ENCODE data around the gene CHRM1. TPM values are rescaled to one million over a fixed set of nuclear protein-coding genes. Genes with fewer than 3 reads are reported as not detected.

Gene CHRM1
- total RNA-seq, 2 experiments from 2014 or later, result not detected

DNA sequence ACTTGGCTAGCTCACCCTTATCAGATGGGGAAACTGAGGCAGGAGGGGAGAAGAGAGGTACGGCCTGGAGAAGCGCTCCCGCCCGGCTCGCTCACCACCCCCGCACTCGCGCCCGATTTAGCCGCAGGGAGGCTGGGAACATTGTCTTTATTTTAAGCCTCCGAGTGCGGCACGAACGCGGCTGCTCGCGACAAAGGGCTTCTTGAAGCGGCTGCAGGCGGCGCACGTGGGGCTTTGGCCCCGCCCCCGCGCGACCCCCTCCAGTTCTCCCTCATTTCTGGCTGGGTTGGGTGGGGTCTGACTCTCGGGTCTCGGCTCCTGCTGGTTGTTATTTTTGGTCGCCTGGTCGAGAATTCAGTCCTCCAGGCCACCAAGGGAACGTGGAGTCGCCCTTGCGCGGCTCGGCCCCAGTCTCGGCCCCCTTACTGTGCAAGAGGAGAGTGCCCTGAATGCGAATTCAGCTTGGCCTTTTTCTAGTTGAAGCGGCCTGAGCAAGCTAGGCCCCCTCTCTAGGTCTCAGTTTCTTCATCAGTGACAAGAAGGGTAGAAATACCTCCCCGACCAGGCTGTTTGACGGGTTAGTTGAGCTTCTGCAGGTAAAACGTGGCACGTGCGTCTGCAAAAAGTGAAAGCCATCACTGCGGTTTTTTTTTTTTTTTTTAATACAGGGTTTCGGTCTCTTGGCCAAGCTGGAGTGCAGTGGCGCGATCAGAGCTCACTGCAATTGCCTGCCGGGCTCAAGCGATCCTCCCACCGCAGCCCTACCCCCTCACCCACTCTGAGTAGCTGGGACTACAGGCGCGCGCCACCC, 2.6 kb upstream of the CHRM1 start:
- TF ChIP-seq CTCF (IDR thresholded peaks at IDR 0.05), result no peak
- H3K36me3 ChIP-seq (ENCODE audit: insufficient read depth, low read length), result no peaks in the 10 kb centered on the region
- Mint-ChIP-seq H3K9me3 (no peaks in the 10 kb centered on the region), H3K27me3 (peaks cover 91% of the 10 kb centered on the region), H3K4me3 (peak overlapping the region; percentile 66), H3K36me3 (ENCODE audit: low read depth) (no peaks in the 10 kb centered on the region), H3K4me1 (ENCODE audit: low read depth) (peaks cover 33% of the 10 kb centered on the region), H3K27ac (no peak overlapping the region)
- peak overlapping the region; percentile 41 for H3K4me3 ChIP-seq (ENCODE audit: low read length)
- peak; percentile 76 for ATAC-seq (ENCODE audit: poor library complexity)
- peaks cover 0 to 32% of the 10 kb centered on the region in 2 experiments for H3K9me3 ChIP-seq (ENCODE audit: control insufficient read depth in 1 of 2, insufficient read depth in 1 of 2, low read length in 2 of 2)
- CTCF ChIA-PET, result interaction anchor here (0.6 to 0.7 kb wide), 2 partner anchors 138 to 954 kb away, joined by 3 read pairs; no protein-coding TSS in a partner anchor
- H3K27me3 ChIP-seq (ENCODE audit: control insufficient read depth in 1 of 2, insufficient read depth in 2 of 2, low read length in 2 of 2), result peaks cover 55 to 62% of the 10 kb centered on the region in 2 experiments
- peaks cover 42% of the 10 kb centered on the region for H3K4me1 ChIP-seq (ENCODE audit: insufficient read depth, low read length)
- POLR2A ChIA-PET, result interaction anchor here (0.7 kb wide), 1 partner anchor 211 kb away, joined by 4 read pairs; no protein-coding TSS in a partner anchor
- intact Hi-C loops (cut with DNase I, micrococcal nuclease), result no loop called here
- no peak overlapping the region for H3K27ac ChIP-seq (ENCODE audit: low read depth in 1 of 2, low read length in 2 of 2)
- peak in 5 of 14 experiments; percentile 18 to 71 (median 28) for DNase-seq

DNA sequence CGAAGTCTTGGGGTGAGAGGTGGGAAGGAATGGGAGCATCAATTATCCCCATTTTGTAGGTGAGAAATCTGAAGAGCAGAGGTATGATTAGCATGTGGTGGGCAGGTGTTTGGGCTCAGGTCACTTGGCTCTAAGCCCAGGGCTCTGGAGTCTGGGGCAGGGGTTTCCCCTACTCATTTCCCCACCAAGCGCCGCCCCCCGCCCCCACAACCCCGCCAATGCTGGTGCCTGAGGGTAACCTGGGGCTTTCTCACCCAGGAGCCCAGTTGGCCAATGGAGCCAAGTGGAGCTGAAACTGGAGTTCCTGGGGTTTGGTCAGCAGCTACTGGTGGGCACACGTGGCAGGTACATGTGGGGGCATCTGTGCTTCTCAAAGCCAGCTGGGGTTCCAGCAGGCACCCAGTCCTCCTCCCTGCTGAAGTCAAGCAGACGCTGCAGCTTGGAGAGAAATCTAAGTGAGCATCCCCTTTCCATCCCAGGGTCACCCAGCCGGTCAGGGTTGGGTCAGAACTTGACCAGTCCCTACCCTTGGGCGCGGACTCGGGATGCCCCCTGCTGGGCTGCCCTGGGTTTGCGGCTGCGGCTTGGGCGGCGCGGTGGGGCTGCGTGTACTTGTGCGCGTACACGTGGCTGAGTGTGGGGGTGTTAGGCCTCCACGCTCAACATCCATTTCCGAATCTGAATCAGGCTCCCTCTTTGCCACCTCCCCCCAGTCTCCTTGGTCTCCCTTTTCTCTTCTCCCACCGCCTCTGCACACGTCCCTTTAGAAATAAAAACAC, 1.7 kb upstream of the CHRM1 start:
- H3K27ac ChIP-seq (ENCODE audit: low read depth in 1 of 2, low read length in 2 of 2), result no peak overlapping the region
- intact Hi-C loops (cut with DNase I, micrococcal nuclease), result no loop called here
- ChIA-PET POLR2A (no interaction called here), CTCF (no interaction called here)
- peaks cover 45 to 52% of the 10 kb centered on the region in 2 experiments for H3K27me3 ChIP-seq (ENCODE audit: control insufficient read depth in 1 of 2, insufficient read depth in 2 of 2, low read length in 2 of 2)
- peaks cover 89% of the 10 kb centered on the region for H3K27me3 Mint-ChIP-seq
- peak overlapping the region; percentile 54 for H3K4me3 Mint-ChIP-seq
- ATAC-seq (ENCODE audit: poor library complexity) (no peak), DNase-seq (peak in 1 of 14 experiments; percentile 25)
- no peaks in the 10 kb centered on the region for H3K9me3 Mint-ChIP-seq
- peaks cover 42% of the 10 kb centered on the region for H3K4me1 ChIP-seq (ENCODE audit: insufficient read depth, low read length)
- peaks cover 33% of the 10 kb centered on the region for H3K4me1 Mint-ChIP-seq (ENCODE audit: low read depth)
- no peak for TF ChIP-seq CTCF (IDR thresholded peaks at IDR 0.05)
- H3K4me3 ChIP-seq (ENCODE audit: low read length), result no peak overlapping the region
- peaks cover 0 to 32% of the 10 kb centered on the region in 2 experiments for H3K9me3 ChIP-seq (ENCODE audit: control insufficient read depth in 1 of 2, insufficient read depth in 1 of 2, low read length in 2 of 2)
- H3K36me3 ChIP-seq (ENCODE audit: insufficient read depth, low read length), result no peaks in the 10 kb centered on the region
- H3K36me3 Mint-ChIP-seq (ENCODE audit: low read depth), result no peaks in the 10 kb centered on the region
- H3K27ac Mint-ChIP-seq, result no peak overlapping the region

GRCh38 chr11:62922189-62922589, 1.0 kb upstream of the CHRM1 start:
- Mint-ChIP-seq H3K36me3 (ENCODE audit: low read depth) (no peaks in the 10 kb centered on the region), H3K4me3 (peak overlapping the region; percentile 54), H3K4me1 (ENCODE audit: low read depth) (peaks cover 29% of the 10 kb centered on the region), H3K27ac (no peak overlapping the region), H3K9me3 (no peaks in the 10 kb centered on the region), H3K27me3 (peaks cover 82% of the 10 kb centered on the region)
- ChIA-PET CTCF (no interaction called here), POLR2A (no interaction called here)
- no peak overlapping the region for H3K4me3 ChIP-seq (ENCODE audit: low read length)
- no peak for TF ChIP-seq CTCF (IDR thresholded peaks at IDR 0.05)
- H3K27me3 ChIP-seq (ENCODE audit: control insufficient read depth in 1 of 2, insufficient read depth in 2 of 2, low read length in 2 of 2), result peaks cover 39 to 45% of the 10 kb centered on the region in 2 experiments
- peaks cover 0 to 32% of the 10 kb centered on the region in 2 experiments for H3K9me3 ChIP-seq (ENCODE audit: control insufficient read depth in 1 of 2, insufficient read depth in 1 of 2, low read length in 2 of 2)
- intact Hi-C loops (cut with DNase I, micrococcal nuclease), result no loop called here
- no peak for ATAC-seq (ENCODE audit: poor library complexity)
- peaks cover 39% of the 10 kb centered on the region for H3K4me1 ChIP-seq (ENCODE audit: insufficient read depth, low read length)
- H3K36me3 ChIP-seq (ENCODE audit: insufficient read depth, low read length), result no peaks in the 10 kb centered on the region
- H3K27ac ChIP-seq (ENCODE audit: low read depth in 1 of 2, low read length in 2 of 2), result no peak overlapping the region
- DNase-seq, result no peak

Data from CD4-positive, alpha-beta T cell (primary cell).